Endothelial cell of umbilical vein (primary cell): ENCODE results near the gene RPH3AL. TPM values are rescaled to one million over a fixed set of nuclear protein-coding genes. Genes with fewer than 3 reads are reported as not detected.

Experiments used
- BruUV-seq: library from RNA; stranded (reverse); fragments of 400-500 nt; replicated peaks from 2 replicates; lab custom pipeline; 2021; lab: Mats Ljungman, UMichigan
- CTCF ChIA-PET: fragments of 300-600, 350-600 bp; sonication (Branson Sonifier 250); formaldehyde crosslinking; loops from one replicate; lab custom pipeline; 2021; ENCODE audit warnings: antibody characterized with exemption, inconsistent platforms; lab: Charles Lee
- POLR2A ChIA-PET: fragments of 300-600, 350-600 bp; sonication (Branson Sonifier 250); formaldehyde crosslinking; loops from one replicate; lab custom pipeline; 2021; ENCODE audit warnings: antibody characterized with exemption, inconsistent platforms; lab: Charles Lee
- DNase-seq: peaks from one replicate; pipeline ENCODE4 v3.0.0-alpha.2; 2011; ENCODE audit warnings: low read depth, low spot score
- FAIRE-seq: peaks from 2 replicates; lab custom pipeline; 2011; peaks lifted over from hg19 to GRCh38; lab: Jason Lieb, UNC
- H2AFZ ChIP-seq: 2 replicates; pipeline ENCODE4 v1.6.0; 2012; ENCODE audit warnings: low read depth, low read length, control low read depth, inconsistent platforms
- H3K27ac ChIP-seq: 2 replicates; pipeline ENCODE4 v1.5.1; 2011; ENCODE audit warnings: low read depth, mild to moderate bottlenecking, control low read depth, low read length, moderate library complexity; ENCODE audit not compliant: insufficient read depth
- H3K27me3 ChIP-seq, 2 experiments: 2 replicates each; pipeline versions ENCODE4 v1.6.0 to v1.6.1; 2011; ENCODE audit warnings: low read length in 2 of 2, mixed read lengths in 1 of 2; ENCODE audit not compliant: control insufficient read depth in 2 of 2, insufficient read depth in 2 of 2
- H3K36me3 ChIP-seq, 2 experiments: 2 replicates in 1 of 2; 3 replicates in 1 of 2; pipeline ENCODE4 v1.5.1; 2011; ENCODE audit warnings: low read length in 2 of 2, mild to moderate bottlenecking in 1 of 2, moderate library complexity in 1 of 2; ENCODE audit not compliant: control insufficient read depth in 2 of 2, insufficient read depth in 2 of 2; ENCODE audit errors: extremely low read depth in 1 of 2
- H3K4me1 ChIP-seq: 3 replicates; pipeline ENCODE4 v1.5.1; 2011; ENCODE audit warnings: mild to moderate bottlenecking, low read length; ENCODE audit not compliant: control insufficient read depth, insufficient read depth; ENCODE audit errors: extremely low read depth
- H3K4me2 ChIP-seq: 2 replicates; pipeline ENCODE4 v1.6.1; 2011; ENCODE audit warnings: low read length, control low read depth, mixed read lengths; ENCODE audit not compliant: insufficient read depth
- H3K4me3 ChIP-seq, 3 experiments: fragments of 200-600 bp in 1 of 3; sonication (generic), shearing (Covaris generic) in 1 of 3; replicated peaks in 1 of 3; 2 replicates each; pipeline ENCODE4 v1.5.1; 2011 to 2016; ENCODE audit warnings: control low read depth in 3 of 3, low read length in 3 of 3, mild to moderate bottlenecking in 2 of 3, inconsistent platforms in 1 of 3, low read depth in 1 of 3, moderate library complexity in 1 of 3; ENCODE audit not compliant: insufficient read depth in 1 of 3
- H3K79me2 ChIP-seq: 2 replicates; pipeline ENCODE4 v1.6.0; 2012; ENCODE audit warnings: low read length, inconsistent platforms; ENCODE audit not compliant: control insufficient read depth, insufficient read depth
- H3K9ac ChIP-seq: replicated peaks from 2 replicates; pipeline ENCODE3; 2011; ENCODE audit warnings: low read length, control low read depth; ENCODE audit not compliant: insufficient read depth; ENCODE audit errors: extremely low read depth
- H3K9me1 ChIP-seq: replicated peaks from 3 replicates; pipeline ENCODE4 v1.6.0; 2011; ENCODE audit warnings: mild to moderate bottlenecking, low read length; ENCODE audit not compliant: control insufficient read depth, insufficient read depth; ENCODE audit errors: extremely low read depth
- H3K9me3 ChIP-seq: replicated peaks from 2 replicates; pipeline ENCODE4 v1.5.1; 2012; ENCODE audit warnings: low read length, inconsistent platforms; ENCODE audit not compliant: control insufficient read depth, insufficient read depth
- H4K20me1 ChIP-seq: replicated peaks from 2 replicates; pipeline ENCODE3; 2011; ENCODE audit warnings: mild to moderate bottlenecking, low read length; ENCODE audit not compliant: control insufficient read depth, insufficient read depth; ENCODE audit errors: extremely low read depth
- EZH2 ChIP-seq: IDR thresholded peaks from 2 replicates; pipeline ENCODE4 v1.6.1; 2012; ENCODE audit warnings: borderline replicate concordance, low read depth, mild to moderate bottlenecking, moderate library complexity, low read length, inconsistent platforms; ENCODE audit not compliant: severe bottlenecking
- FOS ChIP-seq: IDR thresholded peaks from 2 replicates; pipeline ENCODE4 v1.6.1; 2011; ENCODE audit warnings: mild to moderate bottlenecking, low read length, moderate library complexity, borderline replicate concordance; ENCODE audit not compliant: insufficient read depth
- GATA2 ChIP-seq: IDR thresholded peaks from 2 replicates; pipeline ENCODE4 v1.7.0; 2011; ENCODE audit warnings: low read depth, mild to moderate bottlenecking, moderate library complexity, mixed read lengths, low read length; ENCODE audit not compliant: insufficient read length, insufficient read depth
- JUN ChIP-seq: IDR thresholded peaks from 2 replicates; pipeline ENCODE4 v1.6.1; 2011; ENCODE audit warnings: borderline replicate concordance, low read depth; ENCODE audit not compliant: insufficient read length, insufficient read depth
- MYC ChIP-seq: IDR thresholded peaks from one replicate; pipeline ENCODE4 v1.6.1; 2011; ENCODE audit warnings: mild to moderate bottlenecking, low read depth, low read length
- POLR2A ChIP-seq: IDR thresholded peaks from 2 replicates; pipeline ENCODE4 v1.6.1; 2012; ENCODE audit warnings: low read depth, mild to moderate bottlenecking, control low read depth, low read length
- POLR2AphosphoS5 ChIP-seq: IDR thresholded peaks from 2 replicates; pipeline ENCODE4 v1.6.1; 2012; ENCODE audit warnings: low read depth, mild to moderate bottlenecking, control low read depth, low read length, moderate library complexity; ENCODE audit not compliant: insufficient read depth
- dilution Hi-C: fragments of 300-500 bp; cut with MboI; formaldehyde crosslinking; loops from one replicate; pipeline ENCODE4 v1.15.0; 2019; ENCODE audit warnings: low sequenced_read_pairs; ENCODE audit not compliant: extremely low pct_ligation_motif_present
- intact Hi-C: fragments of 100-400 bp; cut with micrococcal nuclease; formaldehyde crosslinking; loops from one replicate; pipeline ENCODE4 v1.10.0; 2022
- polyA plus RNA-seq, 4 experiments: library from polyadenylated mRNA; depleted of rRNA in 3 of 4; stranded (reverse) in 3 of 4; unstranded in 1 of 4; fragments of >200 nt; gene quantifications; 2 replicates each; pipeline versions ENCODE4 v1.2.1 to v1.2.3, GENCODE V29; 2011 to 2012; ENCODE audit warnings: missing spikeins in 1 of 4
- total RNA-seq: library from RNA; stranded (reverse); gene quantifications from 2 replicates; pipeline ENCODE4 v1.2.3, GENCODE V29; 2021
- TF ChIP-seq, protein P1 (sequence below): IDR thresholded peaks from 2 replicates; pipeline ENCODE4 v1.6.1; 2011; ENCODE audit not compliant: insufficient read depth, insufficient read length
- TF ChIP-seq, protein P2 (sequence below), 2 donors: IDR thresholded peaks; 1 replicate in 1 of 2; 2 replicates in 1 of 2; pipeline ENCODE4 v1.5.1; 2011; ENCODE audit warnings: low read length in 2 of 2, mild to moderate bottlenecking in 2 of 2, moderate library complexity in 2 of 2, control low read depth in 1 of 2, inconsistent platforms in 1 of 2, low read depth in 1 of 2; ENCODE audit not compliant: insufficient read depth in 1 of 2; ENCODE audit errors: extremely low read depth in 1 of 2

RPH3AL gene
- total and polyA plus RNA-seq, 2 donors (not counting 3 experiments of a cell fraction or from before 2014, with no cell fraction given): 4.1 to 7.0 TPM

DNA sequence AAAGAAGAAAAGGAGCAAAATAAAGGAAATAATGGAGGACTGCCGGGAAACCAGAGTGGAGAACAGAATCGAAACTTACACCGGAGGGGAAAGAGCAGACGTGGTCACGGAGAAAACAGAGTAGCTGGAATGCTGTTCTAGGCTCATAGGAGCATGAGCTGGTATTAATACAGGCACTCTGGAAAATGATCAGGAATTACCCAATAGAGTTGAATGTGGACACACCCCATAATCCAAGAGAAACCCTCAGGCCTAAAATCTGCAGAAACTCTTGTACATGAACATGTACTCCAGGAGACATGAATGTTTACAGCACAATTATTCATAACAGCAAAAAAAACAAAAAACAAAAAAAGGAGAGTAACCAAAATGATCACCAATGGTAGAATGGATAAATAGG, 77.7 kb downstream of the RPH3AL start:
- no peak for FAIRE-seq

DNA sequence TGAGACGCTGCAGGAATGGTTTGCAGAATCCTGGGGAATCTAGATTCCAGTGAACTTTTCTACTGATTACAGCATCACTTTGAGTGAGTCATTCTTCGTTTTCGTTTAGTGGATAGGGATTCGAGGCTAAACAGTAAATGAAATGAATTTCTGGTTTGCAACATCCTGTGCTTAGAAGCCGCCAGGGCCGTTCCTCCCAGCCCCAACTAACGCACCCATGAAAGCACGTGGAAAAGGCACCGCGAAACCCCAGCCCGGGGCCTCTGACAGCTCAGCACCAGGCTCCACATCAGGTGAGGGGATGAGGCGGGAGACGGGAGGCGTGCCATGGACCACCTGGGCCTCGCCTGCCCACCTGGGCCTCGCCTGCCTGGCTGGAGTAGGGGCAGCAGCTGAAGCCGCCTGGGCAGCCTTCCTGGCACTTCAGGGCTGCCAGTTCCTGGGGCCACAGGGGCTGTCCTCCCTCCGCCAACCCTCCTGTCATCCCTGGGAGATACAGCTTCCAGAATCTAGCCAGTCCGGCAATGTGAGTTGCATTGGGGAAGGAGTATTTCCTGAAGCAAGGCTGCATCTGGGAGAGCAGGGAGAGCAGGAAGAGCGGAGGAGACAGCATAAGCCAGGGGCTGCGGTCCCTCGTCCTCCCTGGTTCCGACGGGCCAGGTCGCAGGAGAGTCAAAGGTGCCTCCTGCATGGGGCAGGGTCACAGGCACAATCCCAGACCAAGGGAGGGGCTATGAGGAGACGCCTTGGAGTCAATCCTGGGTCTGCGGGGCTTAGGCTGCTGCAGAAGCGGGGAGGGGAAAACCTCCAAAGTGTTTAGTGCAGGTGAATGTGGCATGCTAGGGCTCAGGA, 78.4 kb downstream of the RPH3AL start:
- Histone ChIP-seq H3K79me2 (no peaks in the 10 kb centered on the region), H3K9ac (no peak overlapping the region), H3K4me2 (no peak overlapping the region), H2AFZ (no peak overlapping the region), H3K4me1 (peaks cover 3% of the 10 kb centered on the region), H3K27ac (no peak overlapping the region), H3K36me3 (no peaks in the 10 kb centered on the region), H3K9me1 (no peaks in the 10 kb centered on the region), H4K20me1 (no peaks in the 10 kb centered on the region), H3K4me3 (no peak overlapping the region), H3K9me3 (no peaks in the 10 kb centered on the region), H3K27me3 (no peaks in the 10 kb centered on the region)
- FAIRE-seq: no peak
- POLR2A ChIA-PET: no interaction called here
- no peak for TF ChIP-seq GATA2
- no peak for TF ChIP-seq POLR2A
- TF ChIP-seq MYC: no peak
- no peak for TF ChIP-seq POLR2AphosphoS5
- TF ChIP-seq FOS: no peak
- TF ChIP-seq, protein P1, sequence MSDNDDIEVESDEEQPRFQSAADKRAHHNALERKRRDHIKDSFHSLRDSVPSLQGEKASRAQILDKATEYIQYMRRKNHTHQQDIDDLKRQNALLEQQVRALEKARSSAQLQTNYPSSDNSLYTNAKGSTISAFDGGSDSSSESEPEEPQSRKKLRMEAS: no peak
- no peak for TF ChIP-seq JUN
- no peak for TF ChIP-seq EZH2
- TF ChIP-seq, protein P2, sequence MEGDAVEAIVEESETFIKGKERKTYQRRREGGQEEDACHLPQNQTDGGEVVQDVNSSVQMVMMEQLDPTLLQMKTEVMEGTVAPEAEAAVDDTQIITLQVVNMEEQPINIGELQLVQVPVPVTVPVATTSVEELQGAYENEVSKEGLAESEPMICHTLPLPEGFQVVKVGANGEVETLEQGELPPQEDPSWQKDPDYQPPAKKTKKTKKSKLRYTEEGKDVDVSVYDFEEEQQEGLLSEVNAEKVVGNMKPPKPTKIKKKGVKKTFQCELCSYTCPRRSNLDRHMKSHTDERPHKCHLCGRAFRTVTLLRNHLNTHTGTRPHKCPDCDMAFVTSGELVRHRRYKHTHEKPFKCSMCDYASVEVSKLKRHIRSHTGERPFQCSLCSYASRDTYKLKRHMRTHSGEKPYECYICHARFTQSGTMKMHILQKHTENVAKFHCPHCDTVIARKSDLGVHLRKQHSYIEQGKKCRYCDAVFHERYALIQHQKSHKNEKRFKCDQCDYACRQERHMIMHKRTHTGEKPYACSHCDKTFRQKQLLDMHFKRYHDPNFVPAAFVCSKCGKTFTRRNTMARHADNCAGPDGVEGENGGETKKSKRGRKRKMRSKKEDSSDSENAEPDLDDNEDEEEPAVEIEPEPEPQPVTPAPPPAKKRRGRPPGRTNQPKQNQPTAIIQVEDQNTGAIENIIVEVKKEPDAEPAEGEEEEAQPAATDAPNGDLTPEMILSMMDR (IDR thresholded peaks at IDR 0.05; ENCODE audit: extremely low read depth in 1 of 2, insufficient read depth in 1 of 2, low read depth in 1 of 2, low read length in 2 of 2): no peak
- CTCF ChIA-PET: interaction anchor here (1.5 kb wide), 1 partner anchor 111 kb away, joined by 3 read pairs; no protein-coding TSS in a partner anchor
- intact Hi-C loops: no loop called here
- dilution Hi-C loops: no loop called here
- DNase-seq: no peak
- no TSS peak for BruUV-seq

More for the DNA sequence above, 77.7 kb downstream of the RPH3AL start:
- no peaks in the 10 kb centered on the region for H3K9me1 ChIP-seq
- BruUV-seq: no TSS peak
- intact Hi-C loops (no loop called here), dilution Hi-C loops (no loop called here)
- H3K4me1 ChIP-seq: peaks cover 10% of the 10 kb centered on the region
- H3K79me2 ChIP-seq: no peaks in the 10 kb centered on the region
- H3K9ac ChIP-seq: no peak overlapping the region
- H2AFZ ChIP-seq: no peak overlapping the region
- H3K36me3 ChIP-seq: no peaks in the 10 kb centered on the region
- H3K4me2 ChIP-seq: no peak overlapping the region
- H3K9me3 ChIP-seq: no peaks in the 10 kb centered on the region
- CTCF ChIA-PET: interaction anchor here (0.6 to 1.5 kb wide), 2 partner anchors 111 to 422 kb away, joined by 3 to 7 read pairs; no protein-coding TSS in a partner anchor
- POLR2A ChIA-PET: no interaction called here
- H4K20me1 ChIP-seq: no peaks in the 10 kb centered on the region
- no peak for TF ChIP-seq MYC
- no peak for TF ChIP-seq JUN
- TF ChIP-seq, protein P1: no peak
- no peak for TF ChIP-seq POLR2AphosphoS5
- TF ChIP-seq FOS: no peak
- no peak overlapping the region for H3K27ac ChIP-seq
- H3K27me3 ChIP-seq: no peaks in the 10 kb centered on the region
- H3K4me3 ChIP-seq: no peak overlapping the region
- no peak for DNase-seq
